GM12872 (cell line): ENCODE measurements around the gene FBXW5.

Experiments used
- TF ChIP-seq, protein P1 (sequence below): IDR thresholded peaks from 3 replicates; pipeline ENCODE4 v1.5.1; 2011; ENCODE audit warnings: low read depth, mild to moderate bottlenecking, low read length, moderate library complexity; ENCODE audit not compliant: insufficient read depth

FBXW5 gene

DNA sequence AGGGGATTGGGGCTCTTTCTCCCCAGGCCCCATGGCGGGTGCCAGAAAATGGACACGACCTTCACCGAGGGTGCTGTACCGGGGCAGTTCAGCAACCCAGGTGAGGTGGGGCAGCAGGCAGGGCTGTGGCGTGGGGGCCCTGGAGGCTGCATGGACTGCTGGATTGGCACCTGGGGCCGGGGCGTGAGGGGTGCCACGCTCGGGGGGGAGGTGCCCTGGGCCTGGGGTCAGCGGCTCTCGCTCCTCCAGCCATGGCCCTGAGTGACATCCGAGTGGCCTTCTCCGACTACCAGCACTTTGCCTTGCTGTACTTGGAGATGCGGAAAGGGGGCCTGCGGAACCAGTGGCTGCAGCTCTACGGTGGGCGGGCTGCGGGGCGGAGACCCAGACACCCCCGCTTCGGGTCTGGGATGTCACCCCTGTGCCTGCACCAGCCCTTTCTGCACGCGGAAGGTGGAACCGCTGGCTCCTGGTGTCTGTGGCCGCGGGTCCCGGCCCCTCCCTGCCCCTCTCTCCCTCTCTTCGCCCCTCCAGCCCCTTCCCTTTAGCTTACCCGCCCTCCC lies 40.0 kb upstream of the FBXW5 start:
- TF ChIP-seq, protein P1, sequence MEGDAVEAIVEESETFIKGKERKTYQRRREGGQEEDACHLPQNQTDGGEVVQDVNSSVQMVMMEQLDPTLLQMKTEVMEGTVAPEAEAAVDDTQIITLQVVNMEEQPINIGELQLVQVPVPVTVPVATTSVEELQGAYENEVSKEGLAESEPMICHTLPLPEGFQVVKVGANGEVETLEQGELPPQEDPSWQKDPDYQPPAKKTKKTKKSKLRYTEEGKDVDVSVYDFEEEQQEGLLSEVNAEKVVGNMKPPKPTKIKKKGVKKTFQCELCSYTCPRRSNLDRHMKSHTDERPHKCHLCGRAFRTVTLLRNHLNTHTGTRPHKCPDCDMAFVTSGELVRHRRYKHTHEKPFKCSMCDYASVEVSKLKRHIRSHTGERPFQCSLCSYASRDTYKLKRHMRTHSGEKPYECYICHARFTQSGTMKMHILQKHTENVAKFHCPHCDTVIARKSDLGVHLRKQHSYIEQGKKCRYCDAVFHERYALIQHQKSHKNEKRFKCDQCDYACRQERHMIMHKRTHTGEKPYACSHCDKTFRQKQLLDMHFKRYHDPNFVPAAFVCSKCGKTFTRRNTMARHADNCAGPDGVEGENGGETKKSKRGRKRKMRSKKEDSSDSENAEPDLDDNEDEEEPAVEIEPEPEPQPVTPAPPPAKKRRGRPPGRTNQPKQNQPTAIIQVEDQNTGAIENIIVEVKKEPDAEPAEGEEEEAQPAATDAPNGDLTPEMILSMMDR: no peak

DNA sequence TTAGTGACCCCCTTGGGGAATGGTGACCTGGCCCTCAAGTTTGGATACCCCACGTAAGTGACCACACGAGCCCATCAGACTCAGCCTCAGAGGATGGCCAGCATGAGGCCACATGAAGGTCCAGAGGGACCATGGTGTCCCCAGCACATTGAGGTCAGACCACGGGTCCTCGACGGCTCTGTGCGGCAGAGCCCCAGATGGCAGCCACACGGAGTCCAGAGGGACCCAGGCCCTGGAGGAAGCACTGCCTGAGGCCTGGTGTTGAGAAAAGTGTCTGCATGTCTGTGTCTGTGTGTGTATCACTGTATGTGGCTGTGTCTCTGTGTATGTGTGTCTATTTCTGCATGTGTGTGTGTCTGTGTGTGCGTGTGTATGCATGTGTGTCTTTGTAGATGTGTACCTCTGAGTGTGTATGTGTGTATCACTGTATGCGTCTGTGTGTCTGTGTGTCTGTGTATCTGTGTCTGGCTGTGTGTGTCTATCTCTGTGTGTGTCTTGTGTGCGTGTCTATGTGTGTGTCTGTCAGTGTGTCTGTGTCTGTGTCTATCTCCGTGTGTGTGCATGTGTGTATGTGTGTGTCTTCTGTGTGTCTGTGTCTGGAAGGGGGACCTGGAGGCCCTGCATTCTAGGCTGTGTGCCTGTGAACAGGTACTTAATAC lies 39.2 kb upstream of the FBXW5 start:
- TF ChIP-seq, protein P1: no peak

DNA sequence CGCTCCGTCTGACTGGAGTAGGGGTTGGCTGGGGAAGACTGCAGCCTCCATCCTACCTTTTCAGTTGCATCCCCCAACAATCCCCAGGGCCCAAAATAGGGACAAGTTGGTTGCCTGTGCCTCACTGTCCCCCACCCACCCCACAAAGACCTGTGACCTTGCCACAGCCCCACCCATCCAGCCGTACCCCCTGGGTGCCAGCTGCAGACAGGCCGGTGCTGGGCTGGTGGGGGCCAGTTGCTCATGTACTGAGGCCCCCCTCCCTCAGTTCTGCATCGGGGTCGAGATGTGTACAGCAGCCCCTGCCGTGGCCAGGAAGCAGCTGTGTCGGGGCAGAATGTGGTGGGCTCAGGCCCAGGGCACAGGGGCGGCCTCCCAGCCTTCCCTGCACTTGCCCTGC lies 38.6 kb upstream of the FBXW5 start:
- TF ChIP-seq, protein P1: no peak

DNA sequence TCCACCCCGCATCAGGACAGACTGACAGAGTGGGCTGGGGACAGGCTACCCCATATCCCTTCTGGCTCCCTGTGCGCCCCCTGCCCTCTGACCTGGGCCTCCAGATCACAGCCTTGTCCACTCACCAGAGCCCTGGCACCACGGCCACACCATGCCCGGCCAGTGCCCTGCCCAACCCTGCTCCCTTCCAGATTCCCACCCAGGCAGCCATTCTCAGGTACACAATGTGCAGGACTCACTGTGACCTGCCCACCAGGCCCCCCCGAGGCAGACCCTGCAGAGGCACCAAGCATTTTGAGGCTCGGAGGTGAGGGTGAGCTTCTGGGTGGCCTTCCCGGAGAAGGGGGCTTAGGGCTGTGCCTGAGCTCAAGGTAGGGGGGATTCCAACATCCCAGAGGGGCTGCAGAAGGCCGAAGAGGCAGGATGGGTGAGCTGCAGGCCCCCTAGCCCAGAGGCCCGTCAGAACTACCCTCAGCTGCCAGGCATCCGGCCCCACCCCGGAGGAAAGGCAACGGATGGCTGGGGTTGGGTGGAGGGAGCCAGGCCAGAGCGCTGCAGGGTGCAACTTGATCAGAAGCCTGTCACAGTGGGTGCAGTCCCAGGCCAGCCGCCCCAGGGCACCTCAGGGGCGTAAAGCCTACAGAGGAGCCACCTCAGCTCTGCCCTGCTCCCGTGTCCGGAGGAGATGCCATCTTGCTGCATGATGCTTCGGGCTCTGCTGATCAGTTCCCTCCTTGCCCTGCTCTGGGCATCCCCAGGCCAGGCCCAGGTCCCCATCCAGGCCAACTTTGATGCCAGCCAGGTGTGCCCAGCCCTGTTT lies 37.9 kb upstream of the FBXW5 start, which contains the start of gene LCNL1:
TSS of gene LCNL1 (plus strand) at position 762 of the 820 bp plus-strand sequence. CDS start 594 bp downstream, outside the sequence.
- TF ChIP-seq, protein P1: no peak

DNA sequence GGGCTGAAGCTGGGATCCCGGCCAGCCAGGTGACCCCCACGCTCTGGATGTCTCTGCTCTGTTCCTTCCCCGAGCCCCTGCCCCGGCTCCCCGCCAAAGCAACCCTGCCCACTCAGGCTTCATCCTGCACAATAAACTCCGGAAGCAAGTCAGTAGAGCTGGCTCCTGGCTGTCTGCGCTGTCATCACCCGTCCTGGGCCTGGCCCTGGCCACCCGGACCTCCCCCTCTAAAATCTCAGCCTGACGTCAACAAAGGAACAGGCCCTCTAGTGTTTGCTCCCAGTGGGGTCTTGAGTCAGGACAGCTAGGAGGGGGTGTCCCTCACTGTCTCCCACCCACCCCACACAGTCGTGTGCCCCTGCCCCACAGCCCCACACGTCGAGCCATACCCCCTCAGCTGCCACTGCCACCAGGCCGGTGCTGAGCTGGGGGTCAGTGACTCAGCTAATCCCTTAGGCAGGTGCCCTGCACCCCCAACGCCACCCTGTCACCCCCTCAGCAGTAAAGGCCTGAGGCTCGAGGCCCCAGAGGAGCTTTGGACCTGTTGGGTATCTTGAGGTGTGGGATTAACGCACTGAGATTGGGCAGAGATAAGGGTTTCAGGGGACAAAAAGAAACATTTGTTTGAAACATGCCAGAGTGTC lies 37.2 kb upstream of the FBXW5 start:
- TF ChIP-seq, protein P1: no peak

DNA sequence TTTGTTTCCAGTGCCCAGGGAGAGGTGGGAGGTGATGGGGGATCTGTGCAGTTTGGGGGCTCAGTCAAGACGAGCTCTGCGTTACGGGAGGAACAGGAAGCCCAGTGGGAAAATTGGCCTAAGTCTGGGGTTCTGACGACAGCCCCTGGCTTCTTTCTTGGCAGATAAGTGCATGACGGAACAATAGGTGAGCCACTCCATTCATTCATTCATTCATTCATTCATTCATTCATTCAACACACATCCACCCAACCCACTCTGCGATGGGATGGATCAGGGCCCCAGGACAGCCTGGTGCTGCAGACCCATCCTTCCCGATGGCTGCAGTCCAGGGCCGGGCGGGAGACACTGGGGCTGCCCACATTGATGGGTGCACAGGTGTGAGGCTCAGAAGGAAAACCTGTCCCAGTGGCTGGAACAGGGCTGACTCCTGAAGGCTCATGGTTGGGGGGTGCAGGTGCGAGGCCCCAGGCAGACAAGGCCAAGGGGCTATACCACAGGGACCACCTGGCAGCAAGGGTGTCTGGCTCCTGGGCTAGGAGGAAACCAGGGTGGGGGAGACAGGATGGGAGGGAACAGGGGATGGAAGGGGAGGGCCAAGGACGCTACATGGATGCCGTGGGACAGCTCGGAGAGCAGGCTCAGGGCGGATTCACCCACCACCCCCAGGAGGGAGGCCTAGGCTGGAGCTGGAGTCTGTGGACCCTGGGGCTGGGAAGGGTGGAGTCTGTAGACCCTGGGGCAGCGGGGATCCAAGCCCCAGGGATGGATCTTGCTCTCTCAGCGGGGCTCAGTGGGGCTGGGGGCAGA lies 36.3 kb upstream of the FBXW5 start:
- TF ChIP-seq, protein P1: no peak
